ENCODE measurements around the gene FABP1. TPM values are rescaled to one million over a fixed set of nuclear protein-coding genes. Genes with fewer than 3 reads are reported as not detected.

The FABP1 gene
- total RNA-seq, result not detected

DNA sequence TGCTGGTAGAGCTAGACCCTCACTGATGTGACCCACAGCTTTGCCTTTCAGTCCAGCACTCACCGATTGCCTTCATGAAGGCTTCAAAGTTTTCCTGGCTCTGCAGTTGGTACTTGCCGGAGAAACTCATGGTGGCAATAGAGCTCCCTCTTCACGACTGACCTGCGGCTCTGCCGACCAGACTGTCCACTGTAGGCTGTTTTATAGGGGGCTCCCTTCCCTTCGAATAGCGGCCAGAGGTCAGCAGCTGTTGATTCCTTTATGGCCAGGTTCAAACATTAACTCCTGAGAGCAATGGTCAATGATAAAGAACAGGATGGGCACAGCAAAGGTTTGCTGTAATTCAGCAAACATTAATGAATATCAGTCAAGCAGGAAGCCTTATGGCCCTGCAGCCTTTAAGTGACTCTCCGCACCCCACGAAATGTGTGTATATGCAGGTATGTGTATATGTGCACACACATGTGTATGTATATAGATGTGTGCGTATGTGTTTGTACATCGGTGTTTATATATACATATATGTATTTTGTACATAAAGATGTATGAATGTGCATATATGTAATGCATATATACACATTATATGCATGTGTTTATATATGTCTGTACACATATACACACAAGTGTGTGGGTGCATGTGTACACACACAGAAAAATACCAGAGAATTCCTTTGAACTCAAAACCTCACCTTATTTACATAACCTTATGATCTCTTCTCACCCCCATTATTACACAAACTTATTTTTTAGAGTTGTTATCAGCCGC is at the start of gene FABP1:
Gene FABP1 (minus strand): TSS at position 175 of the 766 bp plus-strand sequence. CDS start 45 bp downstream, at position 130.
- Histone ChIP-seq H3K27ac (no peak within 1 kb of the TSS), H3K36me3 (no peaks in the 10 kb centered on the region), H3K9me3 (no peaks in the 10 kb centered on the region), H3K4me1 (no peaks in the 10 kb centered on the region), H3K27me3 (peaks cover 0 to 41% (median 0%) of the 10 kb centered on the region in 4 donors), H3K4me3 (no peak within 1 kb of the TSS)
- 80 to 88% methylated on average over 7 to 12 of the region's 12 CpGs for WGBS, 2 donors
- intact Hi-C loops (cut with DNase I), result no loop called here
- no peak for DNase-seq
- TF ChIP-seq POLR2A (IDR thresholded peaks at IDR 0.05), result no peak
- TF ChIP-seq CTCF (IDR thresholded peaks at IDR 0.05), result no peak

DNA sequence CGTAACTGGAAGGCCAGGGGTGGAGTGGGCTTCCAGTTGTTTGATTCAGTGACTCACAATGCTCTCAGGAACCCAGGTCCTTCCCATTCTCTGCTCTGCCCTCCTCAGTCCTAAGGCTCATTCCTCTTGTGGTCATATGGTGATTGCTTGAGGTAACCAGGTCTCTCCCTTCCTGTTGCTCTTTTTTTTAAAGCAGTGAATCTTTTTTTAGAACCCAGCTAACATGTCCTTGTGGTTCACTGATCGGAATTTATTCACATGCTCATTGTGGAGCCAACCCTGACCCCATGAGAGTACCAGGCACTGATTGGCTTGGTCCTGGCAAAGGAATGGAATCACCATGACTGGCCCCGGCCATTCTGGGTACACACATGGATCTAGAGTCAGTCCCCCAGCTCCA is 49.7 kb upstream of the FABP1 start:
- Histone ChIP-seq H3K4me3 (no peak overlapping the region), H3K27ac (no peak overlapping the region), H3K36me3 (peaks cover 0 to 8% (median under 1%) of the 10 kb centered on the region in 3 donors), H3K27me3 (peaks cover 0 to 4% (median 0%) of the 10 kb centered on the region in 4 donors), H3K9me3 (no peaks in the 10 kb centered on the region), H3K4me1 (peaks cover 0 to 2% (median 0%) of the 10 kb centered on the region in 3 donors)
- 60 to 82% methylated on average over 3 of the region's 3 CpGs for WGBS, 2 donors
- TF ChIP-seq CTCF (IDR thresholded peaks at IDR 0.05) (no peak), POLR2A (IDR thresholded peaks at IDR 0.05) (no peak)
- intact Hi-C loops (cut with DNase I), result no loop called here
- no peak for DNase-seq

DNA sequence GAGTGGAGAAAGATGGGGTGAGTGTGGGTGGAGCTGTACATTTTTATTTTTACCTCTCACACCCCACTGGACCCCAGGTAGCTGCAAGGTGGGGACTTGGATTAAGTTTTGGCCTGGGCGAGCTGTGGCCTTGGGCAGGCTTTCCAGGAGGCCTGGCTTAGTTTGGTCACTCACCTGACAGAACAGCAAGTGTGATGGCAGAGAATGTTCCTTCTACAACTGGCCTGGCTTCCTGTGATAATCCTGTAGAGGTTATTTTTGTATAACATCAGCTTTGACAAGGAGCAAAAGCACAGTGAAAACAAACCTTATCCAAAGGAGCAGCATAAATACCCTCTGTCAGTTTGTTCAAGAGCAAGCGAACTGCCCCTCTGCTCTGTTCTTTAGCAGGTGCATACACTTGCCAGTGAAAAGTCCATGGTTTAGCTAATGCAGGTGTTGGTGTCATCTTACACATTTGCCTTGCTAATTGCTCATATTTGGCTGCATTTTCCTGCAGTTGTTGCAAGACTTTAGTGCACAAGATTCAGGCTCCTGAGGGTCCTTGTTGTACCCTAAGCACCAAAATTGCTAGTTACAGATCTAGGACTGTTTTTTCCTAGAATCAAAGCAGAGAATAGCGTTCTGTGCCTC is 48.6 kb upstream of the FABP1 start:
- Histone ChIP-seq H3K4me1 (peaks cover 0 to 2% (median 0%) of the 10 kb centered on the region in 3 donors), H3K27me3 (peaks cover 0 to 4% (median 0%) of the 10 kb centered on the region in 4 donors), H3K36me3 (peaks cover 0 to 6% (median 0%) of the 10 kb centered on the region in 3 donors), H3K4me3 (no peak overlapping the region), H3K27ac (no peak overlapping the region), H3K9me3 (no peaks in the 10 kb centered on the region)
- WGBS, 2 donors, result 77 to 81% methylated on average over 3 of the region's 3 CpGs
- TF ChIP-seq POLR2A (IDR thresholded peaks at IDR 0.05) (no peak), CTCF (IDR thresholded peaks at IDR 0.05) (no peak)
- no peak for DNase-seq
- intact Hi-C loops (cut with DNase I), result no loop called here

GRCh38 chr2:88172882-88173281 is 45.0 kb upstream of the FABP1 start:
- TF ChIP-seq CTCF (IDR thresholded peaks at IDR 0.05) (no peak), POLR2A (IDR thresholded peaks at IDR 0.05) (no peak)
- H3K9me3 ChIP-seq, result no peaks in the 10 kb centered on the region
- H3K36me3 ChIP-seq, result no peaks in the 10 kb centered on the region
- 92 to 94% methylated on average over 2 to 3 of the region's 6 CpGs for WGBS, 2 donors
- no peak overlapping the region for H3K27ac ChIP-seq
- intact Hi-C loops (cut with DNase I), result no loop called here
- H3K27me3 ChIP-seq, result no peaks in the 10 kb centered on the region
- H3K4me3 ChIP-seq, result no peak overlapping the region
- DNase-seq, result no peak
- H3K4me1 ChIP-seq, result peaks cover 0 to 15% (median 10%) of the 10 kb centered on the region in 3 donors

DNA sequence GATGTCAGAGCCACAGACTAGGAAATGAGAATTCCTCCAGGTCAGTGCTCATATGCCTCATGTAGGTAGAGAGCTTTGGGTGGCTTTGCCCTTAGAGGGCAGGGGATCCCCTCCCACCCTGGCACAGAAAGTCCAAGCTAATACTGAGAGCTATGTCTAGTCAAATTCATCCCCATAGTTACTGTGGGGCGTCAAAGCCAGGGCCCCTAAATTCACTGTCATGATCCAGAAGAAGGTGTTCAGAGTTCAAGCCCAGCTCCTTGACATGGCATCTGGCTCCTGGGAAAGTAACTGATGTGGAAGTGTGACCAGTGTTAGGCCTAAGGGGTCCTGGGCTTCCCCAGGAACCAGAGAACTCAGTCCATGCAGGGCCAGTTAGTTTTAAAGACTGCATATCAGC is 44.1 kb upstream of the FABP1 start:
- DNase-seq, result no peak
- 80 to 100% methylated on average over 1 of the region's 1 CpG for WGBS, 2 donors
- Histone ChIP-seq H3K27me3 (no peaks in the 10 kb centered on the region), H3K4me3 (no peak overlapping the region), H3K4me1 (peaks cover 0 to 15% (median 7%) of the 10 kb centered on the region in 3 donors), H3K9me3 (no peaks in the 10 kb centered on the region), H3K27ac (no peak overlapping the region), H3K36me3 (no peaks in the 10 kb centered on the region)
- TF ChIP-seq POLR2A (IDR thresholded peaks at IDR 0.05) (no peak), CTCF (IDR thresholded peaks at IDR 0.05) (no peak)
- intact Hi-C loops (cut with DNase I), result no loop called here
